Bone marrow (tissue), 2 donors: ENCODE results near the gene MEGF11.

Source experiments
- DNase-seq, 2 donors: peaks; one replicate each; lab custom pipeline; 2025; lab: John Stamatoyannopoulos, UW

The MEGF11 gene

DNA sequence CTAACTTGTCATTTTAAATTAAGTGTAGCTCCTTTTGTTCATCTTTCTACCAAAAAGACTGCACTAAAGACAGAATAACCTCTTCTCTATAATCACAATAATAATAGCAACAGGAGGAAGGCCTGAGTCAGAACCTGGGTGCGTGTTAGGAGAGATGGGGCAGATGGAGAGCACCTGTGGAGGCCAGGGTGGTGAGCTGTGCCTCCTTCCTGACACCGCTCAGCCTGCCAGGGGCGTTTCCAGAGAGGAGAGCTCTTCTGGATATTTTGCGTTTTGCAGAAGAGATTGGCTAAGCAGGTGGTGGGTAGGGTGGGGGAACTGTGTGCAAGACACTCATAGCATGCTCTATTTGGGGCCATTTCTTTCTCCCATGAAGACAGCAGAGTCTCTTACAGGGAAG, 83.5 kb downstream of the MEGF11 start:
- no peak for DNase-seq

GRCh38 chr15:66169625-66170024, 83.9 kb downstream of the MEGF11 start:
- DNase-seq: no peak

DNA sequence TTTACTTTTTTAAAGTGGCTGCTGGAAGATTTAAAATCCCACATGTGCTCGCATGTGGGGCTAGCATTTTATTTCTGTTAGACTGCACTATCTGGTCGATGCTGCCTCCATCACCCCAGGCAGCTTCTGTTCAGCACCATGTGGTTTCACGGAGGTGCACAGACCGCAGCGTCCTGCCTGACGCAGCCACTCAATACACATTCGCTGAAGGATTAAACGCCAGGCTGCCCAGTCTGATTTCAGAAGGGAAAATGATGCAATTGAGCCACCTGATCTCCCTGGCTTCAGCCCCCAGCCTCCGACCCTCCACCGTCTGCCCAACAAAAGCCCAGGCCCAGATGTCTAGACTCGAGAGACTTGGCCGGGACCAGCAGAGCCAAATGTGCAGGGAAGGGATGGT, 84.5 kb downstream of the MEGF11 start:
- no peak for DNase-seq

DNA sequence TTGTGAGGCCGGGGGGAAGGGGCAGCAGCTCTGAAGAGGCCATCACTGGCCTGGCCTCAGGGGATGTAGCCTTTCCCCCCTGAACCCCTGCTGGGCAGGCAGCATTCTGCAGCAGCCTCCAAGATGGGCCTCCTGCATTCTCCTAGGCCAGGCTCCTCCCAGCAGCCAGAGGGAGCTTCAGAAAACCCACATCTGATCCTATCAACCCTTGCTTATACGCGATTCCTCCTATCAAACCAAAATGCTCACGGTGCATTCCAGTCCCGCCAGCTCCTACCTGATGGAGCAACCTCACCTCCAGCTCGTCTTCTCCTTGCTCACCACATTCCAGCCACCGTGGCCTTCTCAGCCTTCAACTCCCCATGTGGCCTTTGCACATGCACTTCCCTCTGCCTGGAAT, 85.7 kb downstream of the MEGF11 start:
- DNase-seq: no peak

GRCh38 chr15:66165856-66166255, 87.7 kb downstream of the MEGF11 start:
- DNase-seq: no peak

DNA sequence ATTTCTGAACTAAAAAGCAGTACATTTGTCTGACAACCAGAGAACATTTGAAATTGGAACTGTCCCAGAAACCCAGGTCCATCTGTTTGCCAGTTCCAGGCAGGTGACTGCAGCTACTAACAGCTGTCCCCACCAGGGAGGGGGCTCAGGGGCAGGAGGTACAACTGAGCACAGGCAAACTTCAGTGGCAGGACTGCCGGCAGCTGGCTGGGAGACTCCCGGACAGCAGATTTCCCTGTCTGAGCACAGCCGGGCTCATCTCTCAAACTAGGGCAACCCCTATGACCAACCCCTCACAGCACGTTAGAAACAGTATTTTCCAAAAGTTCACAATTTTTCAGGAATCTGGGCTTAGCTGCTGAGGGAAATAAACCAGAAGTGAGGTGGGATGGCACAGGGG, 88.8 kb downstream of the MEGF11 start:
- no peak for DNase-seq

DNA sequence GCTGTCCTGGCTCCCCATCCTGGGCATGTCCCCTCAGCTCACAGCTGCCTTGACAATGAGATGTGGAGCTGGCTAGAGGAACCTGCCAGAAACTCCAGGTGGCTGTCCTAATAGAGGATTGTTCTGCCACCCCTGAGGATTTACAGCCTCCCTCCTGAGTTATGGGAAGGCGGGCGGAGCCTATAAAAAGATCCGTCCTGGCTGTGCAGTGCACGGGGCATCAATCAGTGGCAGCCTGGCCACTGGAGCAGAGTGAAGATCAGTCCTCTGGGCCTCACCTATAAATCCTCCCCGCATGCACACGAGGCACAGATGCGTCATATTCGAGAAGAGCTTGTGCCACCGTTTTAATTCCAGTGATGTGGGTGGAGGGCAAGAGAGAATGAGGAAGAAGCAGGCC, 90.0 kb downstream of the MEGF11 start:
- DNase-seq: no peak

DNA sequence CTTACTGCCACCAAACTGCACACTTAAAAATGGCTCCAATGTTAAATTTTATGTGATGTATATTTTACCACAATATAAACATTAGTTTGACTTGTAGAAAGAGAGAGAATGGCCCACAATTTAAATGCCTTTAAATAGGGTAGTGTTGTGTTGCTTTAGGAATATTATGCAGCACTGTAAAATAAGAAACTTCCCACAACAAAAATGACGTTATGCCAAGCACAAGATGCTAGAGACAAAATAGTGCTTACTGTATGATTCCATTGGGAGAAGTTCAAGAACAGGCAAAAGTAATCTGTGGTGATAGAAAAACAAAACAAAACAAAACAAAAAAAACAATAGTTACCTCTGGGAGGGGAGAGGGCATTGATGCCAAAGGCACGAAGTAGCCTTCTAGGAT, 91.3 kb downstream of the MEGF11 start:
- DNase-seq: no peak

- DNase-seq: no peak
Measured at GRCh38 chr15:66161575-66162118, 91.9 kb downstream of the MEGF11 start.

GRCh38 chr15:66161108-66161507, 92.4 kb downstream of the MEGF11 start:
- DNase-seq: no peak

GRCh38 chr15:66157507-66157906, 96.0 kb downstream of the MEGF11 start:
- no peak for DNase-seq

DNA sequence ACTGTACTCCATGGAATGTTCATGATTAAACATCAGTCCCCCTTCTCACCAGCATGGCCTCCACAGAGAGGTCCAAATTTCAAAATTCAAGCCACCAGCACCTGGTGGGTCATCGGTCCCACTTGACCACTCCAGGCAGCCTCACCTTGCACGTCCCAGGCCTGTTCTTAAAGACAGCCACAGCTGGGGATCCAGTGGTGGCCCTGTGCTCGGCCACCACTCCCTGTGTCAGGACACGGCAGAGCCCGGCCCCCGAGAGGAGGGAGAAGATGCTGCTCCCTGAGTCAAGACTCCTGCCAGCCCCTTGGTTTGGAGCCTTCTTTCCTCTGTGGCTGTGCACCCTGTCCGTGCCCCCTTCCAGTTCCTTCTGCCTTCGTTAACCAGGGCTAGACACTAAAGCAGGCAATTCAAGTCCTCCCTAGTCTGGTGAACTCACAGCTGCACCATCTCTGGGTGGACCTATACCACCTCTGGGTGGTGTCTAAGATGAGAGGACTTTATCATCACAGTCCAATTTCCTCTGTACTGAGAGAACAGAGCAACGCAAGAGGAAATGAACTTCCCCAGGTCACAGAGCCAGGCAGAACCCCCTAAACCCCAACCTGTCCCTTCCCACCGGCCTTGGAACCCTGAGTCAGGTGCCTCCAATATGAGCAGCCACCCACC, 97.1 kb downstream of the MEGF11 start:
- DNase-seq: no peak

DNA sequence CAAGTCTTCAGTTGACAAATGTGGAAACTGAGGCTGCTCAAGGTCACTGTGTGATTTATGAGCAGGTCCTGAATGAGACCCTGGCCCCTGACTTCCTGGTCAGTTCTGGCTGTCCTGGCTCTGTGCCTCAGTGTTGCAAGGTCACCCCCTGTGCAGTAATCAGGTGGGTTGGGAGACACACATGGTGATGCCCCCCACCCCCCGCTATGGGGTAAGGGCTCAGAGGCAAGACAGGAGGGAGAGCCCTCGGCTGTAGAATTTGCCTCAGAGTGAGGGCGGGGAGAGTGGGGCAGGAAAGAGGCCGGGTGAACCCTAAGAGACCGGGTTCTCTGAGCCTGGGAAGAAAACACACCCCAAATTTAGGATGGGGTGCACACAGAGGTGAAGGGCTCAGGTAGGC, 98.5 kb downstream of the MEGF11 start:
- no peak for DNase-seq

- DNase-seq: no peak
Measured at GRCh38 chr15:66154581-66154980, 99.0 kb downstream of the MEGF11 start.

DNA sequence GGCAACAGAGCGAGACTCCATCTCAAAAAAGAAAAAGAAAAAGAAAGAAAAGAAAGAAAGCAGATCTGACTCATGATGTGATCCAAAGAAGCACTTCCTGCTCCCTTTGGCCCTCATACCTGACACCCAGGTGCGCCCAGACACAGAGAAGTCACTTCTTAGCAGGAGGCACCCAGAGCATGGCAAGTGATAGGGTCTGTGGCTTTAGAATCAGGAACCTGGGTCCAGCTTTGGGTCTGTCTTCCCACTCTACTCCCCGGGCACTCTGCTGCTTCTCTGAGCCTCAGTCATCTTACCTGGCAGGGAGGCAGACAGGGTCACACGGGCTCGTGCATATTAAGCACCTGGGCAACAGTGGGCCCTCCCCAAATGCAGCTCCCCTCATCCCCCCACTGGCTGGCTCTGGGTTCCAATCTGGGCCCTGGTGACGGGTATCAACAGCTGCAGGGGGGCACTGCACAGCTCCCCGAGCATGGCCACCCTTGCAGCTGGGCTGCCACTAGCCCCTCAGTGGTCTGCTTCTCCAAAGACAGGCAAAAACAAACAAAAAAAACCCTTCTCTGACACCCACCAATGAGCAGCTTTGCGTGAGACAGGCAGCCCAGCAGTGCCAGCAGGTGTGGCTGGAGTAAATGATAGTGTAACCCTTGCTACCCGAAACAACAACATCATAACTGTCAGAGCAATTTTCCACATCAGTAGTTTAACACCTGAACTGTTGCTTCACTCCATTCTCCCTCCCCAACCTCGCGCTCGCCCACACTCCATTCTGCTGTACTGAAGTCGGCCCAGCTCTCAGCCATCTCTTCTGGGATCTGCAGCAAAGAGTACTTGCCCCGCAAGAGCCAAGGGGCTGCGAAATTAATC, 99.8 kb downstream of the MEGF11 start:
- no peak for DNase-seq

GRCh38 chr15:66152650-66153049, 100.9 kb downstream of the MEGF11 start:
- no peak for DNase-seq

DNA sequence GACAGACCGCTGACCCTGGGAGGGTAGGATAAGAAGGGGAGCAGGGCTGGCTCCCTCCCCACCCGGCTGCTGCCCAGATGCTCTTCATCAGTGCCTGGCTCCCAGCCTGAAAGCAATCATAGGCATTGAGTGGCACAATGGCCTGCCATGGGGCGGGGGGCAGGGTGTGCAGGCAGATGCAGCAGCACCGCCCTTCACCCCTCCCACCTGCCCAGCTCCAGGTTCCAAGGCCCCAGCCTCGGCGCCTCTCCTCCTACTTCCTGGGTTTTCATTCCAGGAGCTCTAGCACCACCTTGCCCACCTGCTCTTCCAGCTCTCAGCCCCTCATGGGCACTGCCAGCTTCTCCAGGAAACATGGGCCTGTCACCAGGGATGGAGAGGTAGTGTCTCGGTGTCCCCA, 101.7 kb downstream of the MEGF11 start:
- no peak for DNase-seq

GRCh38 chr15:66149871-66150270, 103.7 kb downstream of the MEGF11 start:
- no peak for DNase-seq

DNA sequence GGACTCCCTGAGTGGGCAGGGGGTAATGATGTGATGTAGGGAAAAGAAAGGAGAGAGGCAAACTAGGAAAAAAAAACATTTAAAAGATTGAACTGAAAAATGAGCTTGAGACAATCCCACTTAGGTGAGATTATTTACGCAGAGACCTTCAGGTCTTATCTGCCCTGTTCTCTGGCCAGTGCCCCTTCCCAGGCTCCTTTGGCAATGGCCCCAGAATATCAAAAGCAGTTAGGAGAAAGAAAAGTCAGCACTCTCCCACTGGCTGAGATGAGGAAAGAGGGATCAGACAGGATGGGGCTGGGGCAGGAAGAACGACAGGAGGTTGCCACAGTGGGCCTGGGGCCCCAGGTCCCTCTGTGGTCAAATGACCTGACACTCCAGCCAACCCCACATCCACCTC, 105.4 kb downstream of the MEGF11 start:
- DNase-seq: no peak

GRCh38 chr15:66147440-66147839, 106.1 kb downstream of the MEGF11 start:
- DNase-seq: no peak

DNA sequence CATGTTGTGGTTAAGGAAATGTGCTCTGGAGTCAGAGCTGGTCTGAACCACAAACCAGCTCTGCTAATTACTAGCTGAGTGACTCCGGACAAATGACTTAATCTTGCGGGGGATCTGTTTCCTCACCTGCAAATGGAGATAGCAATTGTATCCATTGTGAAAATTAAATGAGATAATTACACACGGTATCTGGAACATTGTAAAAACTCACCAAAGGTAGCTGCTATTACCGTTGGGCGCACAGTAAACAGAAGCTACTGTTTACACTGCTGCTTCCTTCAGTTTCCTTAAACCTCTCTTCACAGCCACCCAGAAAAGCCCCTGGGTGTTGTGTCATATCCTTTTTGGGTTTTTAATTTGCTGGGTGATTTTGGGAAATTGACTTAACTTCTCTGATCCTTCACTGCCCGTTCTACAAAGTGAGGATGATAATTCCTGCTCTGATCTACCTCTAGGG, 107.8 kb downstream of the MEGF11 start:
- no peak for DNase-seq

GRCh38 chr15:66144978-66145725, 108.4 kb downstream of the MEGF11 start:
- no peak for DNase-seq

- no peak for DNase-seq
Measured at GRCh38 chr15:66142285-66142684, 111.3 kb downstream of the MEGF11 start.
